ENCODE data around the gene CRIM1. TPM values are rescaled to one million over a fixed set of nuclear protein-coding genes. Genes with fewer than 3 reads are reported as not detected.

CRIM1 gene
- total RNA-seq, 1 donor from 2014 or later = 273 TPM

DNA sequence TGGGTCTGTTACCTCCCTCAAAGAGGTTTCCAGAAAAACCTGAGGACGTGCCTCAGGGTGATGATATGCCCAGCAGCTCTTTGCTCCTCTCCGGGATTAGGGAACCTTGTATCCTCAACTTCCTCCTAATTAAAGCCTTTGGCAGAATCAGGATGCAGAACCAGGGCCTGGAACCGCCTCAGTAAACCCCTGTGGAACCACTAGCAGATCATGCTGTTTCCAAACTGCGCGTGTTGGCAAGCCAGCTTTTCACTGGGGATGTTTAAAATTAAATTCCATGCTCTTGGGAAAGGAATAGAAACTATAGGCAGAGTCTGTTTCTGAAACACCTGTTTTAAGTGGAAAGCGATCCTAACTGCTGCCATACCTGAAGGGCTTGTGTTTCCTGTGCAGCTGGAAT lies 26.4 kb downstream of the CRIM1 start:
- peak overlapping the region; percentile 50 to 72 for H3K27ac ChIP-seq
- peaks cover 0 to 7% of the 10 kb centered on the region in 2 donors for H3K36me3 ChIP-seq
- no peak overlapping the region for H3K4me3 ChIP-seq
- no peaks in the 10 kb centered on the region for H3K27me3 ChIP-seq
- H3K4me1 ChIP-seq = peaks cover 5 to 35% of the 10 kb centered on the region in 2 donors
- intact Hi-C loops (cut with DNase I) = no loop called here
- H3K9me3 ChIP-seq = no peaks in the 10 kb centered on the region
- DNase-seq (ENCODE audit: low spot score in 2 of 2) = no peak
- TF ChIP-seq, protein P1, sequence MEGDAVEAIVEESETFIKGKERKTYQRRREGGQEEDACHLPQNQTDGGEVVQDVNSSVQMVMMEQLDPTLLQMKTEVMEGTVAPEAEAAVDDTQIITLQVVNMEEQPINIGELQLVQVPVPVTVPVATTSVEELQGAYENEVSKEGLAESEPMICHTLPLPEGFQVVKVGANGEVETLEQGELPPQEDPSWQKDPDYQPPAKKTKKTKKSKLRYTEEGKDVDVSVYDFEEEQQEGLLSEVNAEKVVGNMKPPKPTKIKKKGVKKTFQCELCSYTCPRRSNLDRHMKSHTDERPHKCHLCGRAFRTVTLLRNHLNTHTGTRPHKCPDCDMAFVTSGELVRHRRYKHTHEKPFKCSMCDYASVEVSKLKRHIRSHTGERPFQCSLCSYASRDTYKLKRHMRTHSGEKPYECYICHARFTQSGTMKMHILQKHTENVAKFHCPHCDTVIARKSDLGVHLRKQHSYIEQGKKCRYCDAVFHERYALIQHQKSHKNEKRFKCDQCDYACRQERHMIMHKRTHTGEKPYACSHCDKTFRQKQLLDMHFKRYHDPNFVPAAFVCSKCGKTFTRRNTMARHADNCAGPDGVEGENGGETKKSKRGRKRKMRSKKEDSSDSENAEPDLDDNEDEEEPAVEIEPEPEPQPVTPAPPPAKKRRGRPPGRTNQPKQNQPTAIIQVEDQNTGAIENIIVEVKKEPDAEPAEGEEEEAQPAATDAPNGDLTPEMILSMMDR (IDR thresholded peaks at IDR 0.05) = no peak

DNA sequence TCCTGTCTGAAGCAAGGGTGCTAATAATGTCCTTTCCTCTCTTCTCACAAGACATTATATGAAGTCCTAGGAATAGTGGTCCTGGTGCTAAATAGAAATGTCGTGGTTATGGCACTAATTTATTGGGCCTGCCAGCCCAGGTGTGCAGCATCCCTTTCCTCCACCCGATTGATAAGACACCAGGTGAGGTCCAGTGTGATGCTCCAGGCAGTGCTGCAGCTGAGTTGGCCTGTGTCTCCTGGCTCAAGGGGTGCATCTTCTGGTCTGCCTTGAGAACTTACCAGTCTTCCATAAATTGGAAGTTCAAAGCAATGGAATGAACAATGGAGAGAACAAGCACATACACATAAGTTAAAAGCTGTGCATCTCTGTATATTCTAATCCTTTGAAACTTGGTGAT lies 26.9 kb downstream of the CRIM1 start:
- no peak for DNase-seq (ENCODE audit: low spot score in 2 of 2)
- H3K9me3 ChIP-seq = no peaks in the 10 kb centered on the region
- intact Hi-C loops (cut with DNase I) = no loop called here
- TF ChIP-seq, protein P1 (IDR thresholded peaks at IDR 0.05) = no peak
- no peak overlapping the region for H3K4me3 ChIP-seq
- H3K27ac ChIP-seq = peak overlapping the region in 1 of 2 donors; percentile 50
- H3K27me3 ChIP-seq = no peaks in the 10 kb centered on the region
- H3K36me3 ChIP-seq = peaks cover 0 to 7% of the 10 kb centered on the region in 2 donors
- H3K4me1 ChIP-seq = peaks cover 4 to 37% of the 10 kb centered on the region in 2 donors

DNA sequence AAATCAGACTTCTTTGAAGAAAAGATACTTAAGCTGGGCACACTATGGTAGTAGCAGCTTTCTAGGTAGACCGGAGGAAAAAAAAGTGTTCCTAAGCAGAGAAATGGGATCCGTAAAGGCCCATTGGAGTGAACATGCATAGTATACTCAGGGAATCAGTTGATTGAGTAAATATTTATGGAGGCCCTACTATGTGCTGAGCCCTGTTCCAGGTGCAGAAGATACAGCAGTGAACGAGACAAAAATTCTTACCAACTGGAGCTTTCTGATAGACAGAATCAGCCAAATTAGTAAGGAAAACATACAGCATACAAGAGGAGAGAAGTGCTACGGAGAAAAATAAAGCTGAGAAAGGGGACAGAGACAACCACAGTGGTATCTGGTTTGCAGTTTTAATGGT lies 28.1 kb downstream of the CRIM1 start:
- H3K4me3 ChIP-seq = no peak overlapping the region
- H3K27me3 ChIP-seq = no peaks in the 10 kb centered on the region
- peaks cover 0 to 7% of the 10 kb centered on the region in 2 donors for H3K36me3 ChIP-seq
- H3K4me1 ChIP-seq = peaks cover 4 to 38% of the 10 kb centered on the region in 2 donors
- no peak overlapping the region for H3K27ac ChIP-seq
- TF ChIP-seq, protein P1 (IDR thresholded peaks at IDR 0.05) = no peak
- DNase-seq (ENCODE audit: low spot score in 2 of 2) = no peak
- intact Hi-C loops (cut with DNase I) = no loop called here
- H3K9me3 ChIP-seq = no peaks in the 10 kb centered on the region

DNA sequence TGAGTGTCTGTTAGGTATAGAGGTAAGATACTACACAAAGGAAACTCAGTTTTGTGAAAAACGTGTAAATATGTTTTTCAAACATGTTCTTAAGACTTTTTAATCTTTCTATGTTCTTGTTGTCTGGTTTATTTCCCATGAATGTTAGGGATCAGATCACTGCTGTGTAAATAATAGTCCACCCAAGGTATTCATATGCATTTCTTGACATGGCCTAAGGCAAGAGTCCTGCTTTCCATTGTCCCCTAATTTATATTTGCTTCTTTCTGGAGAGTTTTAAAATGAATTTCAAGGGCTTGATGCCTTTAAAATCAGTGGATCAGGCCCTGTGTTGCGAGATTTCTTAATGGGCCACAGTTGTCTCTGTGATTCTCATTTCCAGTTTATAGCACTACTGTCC lies 28.9 kb downstream of the CRIM1 start:
- DNase-seq (ENCODE audit: low spot score in 2 of 2) = no peak
- intact Hi-C loops (cut with DNase I) = no loop called here
- H3K9me3 ChIP-seq = no peaks in the 10 kb centered on the region
- H3K4me3 ChIP-seq = no peak overlapping the region
- TF ChIP-seq, protein P1 (IDR thresholded peaks at IDR 0.05) = no peak
- H3K4me1 ChIP-seq = peaks cover 4 to 38% of the 10 kb centered on the region in 2 donors
- no peak overlapping the region for H3K27ac ChIP-seq
- peaks cover 0 to 7% of the 10 kb centered on the region in 2 donors for H3K36me3 ChIP-seq
- H3K27me3 ChIP-seq = no peaks in the 10 kb centered on the region

DNA sequence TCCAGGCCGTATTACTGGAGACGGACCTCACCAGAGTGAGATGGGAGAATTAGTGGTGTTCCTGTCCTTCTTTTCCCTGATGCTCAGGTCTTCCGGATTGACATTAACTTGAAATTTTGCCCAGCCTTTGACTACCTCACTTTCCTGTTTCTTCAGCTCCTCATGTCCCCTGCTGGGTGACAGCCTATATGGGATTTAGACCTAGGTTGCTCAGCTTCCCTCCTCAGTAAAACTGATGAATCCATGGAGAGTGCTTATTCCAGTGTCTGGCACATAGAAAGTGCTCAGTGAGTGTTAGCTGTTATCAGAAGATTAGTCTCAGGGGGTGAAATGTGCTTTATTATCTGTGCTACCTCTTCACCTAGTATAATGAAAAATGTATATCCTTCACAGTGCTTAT lies 30.0 kb downstream of the CRIM1 start:
- Histone ChIP-seq H3K36me3 (no peaks in the 10 kb centered on the region), H3K9me3 (no peaks in the 10 kb centered on the region), H3K4me3 (no peak overlapping the region), H3K27ac (no peak overlapping the region), H3K27me3 (no peaks in the 10 kb centered on the region), H3K4me1 (peaks cover 2 to 36% of the 10 kb centered on the region in 2 donors)
- no peak for DNase-seq (ENCODE audit: low spot score in 2 of 2)
- TF ChIP-seq, protein P1 (IDR thresholded peaks at IDR 0.05) = no peak
- intact Hi-C loops (cut with DNase I) = no loop called here

Data from ascending aorta (tissue), 2 donors.